GM03348 (cell line): ENCODE measurements around the gene YAP1.

ENCODE experiments used
- DNase-seq: peaks from one replicate; pipeline ENCODE4 v3.0.0; 2012; ENCODE audit warnings: low spot score

Gene YAP1

DNA sequence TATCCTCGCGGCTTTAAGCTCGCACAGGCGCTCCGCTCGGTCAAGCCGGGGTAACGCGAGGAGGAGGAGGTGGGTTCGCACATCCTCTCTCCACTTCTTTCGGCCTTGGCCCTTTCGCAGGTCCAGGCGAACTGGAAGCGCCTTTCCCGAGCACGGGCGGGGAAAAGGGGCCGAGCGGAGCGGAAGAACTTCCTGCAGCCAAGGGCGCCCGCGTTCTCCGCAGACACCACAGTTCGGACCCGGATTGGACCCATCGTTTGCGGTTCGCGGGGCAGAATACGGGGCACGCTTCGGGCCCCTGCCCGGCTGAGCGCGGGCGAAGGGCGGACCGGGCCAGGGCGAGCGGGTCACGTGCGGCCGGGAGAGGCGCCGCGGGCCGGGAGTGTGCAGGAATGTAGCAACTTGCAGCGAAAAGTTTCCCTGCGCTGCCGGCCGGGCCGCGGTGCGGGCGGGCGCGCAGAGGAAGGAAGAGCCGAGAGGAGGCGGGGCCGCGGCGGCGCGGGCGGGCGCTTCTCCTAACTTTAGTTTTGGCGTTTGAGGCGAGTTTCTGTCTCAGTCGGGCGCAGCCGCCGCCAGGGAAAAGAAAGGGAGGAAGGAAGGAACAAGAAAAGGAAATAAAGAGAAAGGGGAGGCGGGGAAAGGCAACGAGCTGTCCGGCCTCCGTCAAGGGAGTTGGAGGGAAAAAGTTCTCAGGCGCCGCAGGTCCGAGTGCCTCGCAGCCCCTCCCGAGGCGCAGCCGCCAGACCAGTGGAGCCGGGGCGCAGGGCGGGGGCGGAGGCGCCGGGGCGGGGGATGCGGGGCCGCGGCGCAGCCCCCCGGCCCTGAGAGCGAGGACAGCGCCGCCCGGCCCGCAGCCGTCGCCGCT lies at the start of gene YAP1:
TSS of gene YAP1 (plus strand) at position 552 of the 865 bp plus-strand sequence. CDS start 402 bp downstream, outside the sequence.
- peak; percentile 93 for DNase-seq

DNA sequence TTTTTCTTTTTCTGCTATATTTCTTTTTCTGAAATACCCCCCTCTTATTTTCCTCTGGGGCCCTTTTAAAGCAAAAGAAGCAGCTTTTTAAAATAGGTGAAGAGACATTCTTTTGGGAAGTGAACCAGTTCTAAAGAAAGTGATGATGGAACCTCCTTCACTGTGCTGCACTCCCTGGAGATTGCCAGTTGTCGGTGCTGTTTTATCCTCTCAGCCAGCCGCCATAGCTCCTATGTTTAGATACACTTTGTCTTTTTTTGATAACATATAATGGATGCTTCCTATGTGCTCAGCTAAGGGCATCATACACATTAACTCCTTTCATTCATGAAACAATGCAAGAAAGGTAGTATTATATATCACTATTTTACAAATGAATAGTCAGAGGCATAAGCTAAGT lies 49.0 kb upstream of the YAP1 start:
- no peak for DNase-seq

DNA sequence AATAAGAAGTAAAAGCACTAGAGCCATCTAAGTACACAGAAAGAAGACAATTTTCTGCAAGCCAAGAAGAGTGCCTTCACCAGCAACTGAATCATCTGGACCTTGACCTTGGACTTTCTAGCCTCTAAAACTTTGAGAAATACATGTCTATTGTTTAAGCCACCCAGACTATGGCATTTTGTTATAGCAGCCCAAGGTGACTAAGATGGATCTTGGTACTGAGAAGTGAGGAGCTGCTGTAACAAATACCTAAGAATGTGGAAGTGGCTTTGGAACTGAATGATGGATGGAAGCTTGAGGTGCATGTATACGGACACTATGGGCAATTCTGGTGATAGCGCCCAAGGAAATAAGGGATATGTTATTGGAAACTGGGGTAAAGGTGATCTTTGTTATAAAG lies 48.1 kb upstream of the YAP1 start:
- DNase-seq = no peak

DNA sequence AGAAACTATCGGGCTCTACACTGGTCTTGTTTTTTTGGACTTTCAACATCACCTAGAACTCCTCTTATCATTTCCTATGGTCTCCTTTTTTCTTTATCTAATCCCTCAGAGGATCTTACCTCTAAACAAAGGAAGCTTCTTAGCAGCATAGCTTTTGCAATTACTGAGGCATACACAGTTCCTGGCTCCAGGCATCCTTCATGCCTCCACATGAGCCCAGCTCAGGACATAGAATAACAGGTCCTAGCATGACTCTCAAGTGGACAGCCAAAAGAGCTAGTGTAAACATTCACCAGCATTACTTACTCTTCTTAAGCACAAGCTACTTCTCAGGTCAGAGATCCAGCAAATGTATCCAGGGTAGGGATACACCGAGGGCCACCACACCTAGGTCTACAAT lies 45.9 kb upstream of the YAP1 start:
- DNase-seq = no peak

DNA sequence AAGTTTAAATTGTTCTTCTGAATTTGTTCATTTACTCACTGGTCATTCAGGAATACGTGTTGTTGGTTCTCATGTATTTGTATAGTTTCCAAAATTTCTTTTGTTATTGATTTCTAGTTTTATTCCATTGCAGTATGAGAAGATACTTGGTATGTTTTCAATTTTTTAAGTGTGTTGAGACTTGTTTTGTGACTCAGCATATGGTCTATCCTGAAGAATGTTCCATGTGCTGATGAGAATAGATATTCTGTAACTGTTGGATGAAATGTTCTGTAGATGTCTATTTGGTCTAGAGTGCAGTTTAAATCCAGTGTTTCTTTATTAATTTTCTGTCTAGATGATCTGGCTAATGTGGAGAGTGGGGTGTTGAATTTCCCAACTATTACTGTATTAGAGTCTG lies 39.5 kb upstream of the YAP1 start:
- DNase-seq = no peak

DNA sequence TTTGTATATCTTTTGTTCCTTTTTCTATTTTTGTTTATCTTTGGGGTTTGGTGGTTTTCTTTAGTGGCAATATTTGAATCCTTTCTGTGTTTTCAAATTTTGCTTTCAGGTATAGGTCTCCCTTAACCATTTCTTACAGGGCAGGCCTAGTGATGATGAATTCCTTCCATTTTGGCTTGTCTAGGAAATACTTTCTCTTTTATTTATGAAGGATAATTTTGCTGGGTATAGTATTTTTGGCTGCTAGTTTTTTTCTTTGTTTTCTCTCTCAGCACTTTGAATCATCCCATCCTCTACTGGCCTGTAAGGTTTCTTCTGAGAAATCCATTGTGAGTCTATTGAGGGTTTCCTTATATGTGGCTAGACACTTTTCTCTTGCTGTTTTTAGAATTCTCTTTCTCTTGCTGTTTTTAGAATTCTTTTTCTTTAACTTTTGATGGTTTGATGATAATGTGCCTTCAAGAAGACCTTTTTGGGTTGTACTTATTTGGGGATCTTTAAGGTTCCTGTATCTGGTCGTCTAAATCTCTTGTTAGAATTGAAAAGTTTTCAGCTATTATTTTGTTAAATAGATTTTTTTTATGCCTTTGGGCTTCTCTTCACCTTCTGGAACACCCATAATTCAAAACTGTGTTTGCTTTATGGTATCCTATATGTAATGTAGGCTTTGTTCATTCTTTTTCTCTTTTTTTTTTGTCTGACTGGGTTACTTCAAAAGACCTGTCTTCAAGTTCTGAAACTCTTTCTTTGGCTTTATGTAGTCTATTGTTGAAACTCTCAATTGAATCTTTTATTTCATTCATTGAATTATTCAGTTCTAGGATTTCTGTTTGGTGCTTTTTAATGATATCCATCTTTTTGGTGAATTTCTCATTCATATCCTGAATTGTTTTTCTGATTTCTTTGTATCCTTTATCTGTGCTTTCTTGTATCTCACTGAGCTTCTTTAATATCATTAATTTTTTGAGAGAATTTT lies 38.5 kb upstream of the YAP1 start:
- DNase-seq = no peak

DNA sequence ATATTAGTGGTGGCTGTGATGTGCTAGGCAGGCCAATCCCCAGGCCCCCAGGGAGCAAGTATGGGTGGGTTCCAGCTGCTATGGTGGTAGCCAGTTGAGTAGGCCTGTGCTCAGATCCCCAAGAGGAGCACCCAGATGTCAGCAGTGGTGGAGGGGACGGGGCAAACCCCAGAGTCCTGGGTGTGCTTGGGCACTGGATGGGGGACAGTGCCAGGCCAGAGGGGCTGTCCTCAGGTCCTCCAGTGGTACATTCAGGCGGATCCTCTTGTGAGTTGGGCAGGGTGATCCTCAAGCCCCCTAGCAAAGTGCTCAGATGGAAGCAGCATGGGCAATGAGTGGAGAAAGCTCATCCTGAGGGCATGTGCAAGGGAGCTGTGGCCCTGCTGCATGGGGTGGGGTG lies 37.0 kb upstream of the YAP1 start:
- DNase-seq = no peak

DNA sequence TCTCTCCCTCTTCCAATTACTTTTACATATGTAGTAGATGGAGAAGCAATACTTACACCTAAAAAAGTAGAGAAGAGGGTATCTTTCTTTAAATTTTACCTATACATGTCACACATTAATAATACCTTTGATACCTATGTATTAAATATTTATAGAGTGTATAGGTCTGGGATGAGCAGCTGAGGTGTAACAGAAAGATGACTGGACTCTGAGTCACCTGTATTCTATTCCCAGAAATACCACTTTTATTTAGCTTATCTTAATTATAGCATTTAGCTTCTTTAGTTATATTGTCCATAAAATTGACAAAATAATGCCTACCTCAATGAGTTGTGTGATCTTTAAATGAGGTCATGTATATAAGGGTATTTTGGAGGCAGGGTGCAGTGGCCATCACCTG lies 30.6 kb upstream of the YAP1 start:
- DNase-seq = no peak

DNA sequence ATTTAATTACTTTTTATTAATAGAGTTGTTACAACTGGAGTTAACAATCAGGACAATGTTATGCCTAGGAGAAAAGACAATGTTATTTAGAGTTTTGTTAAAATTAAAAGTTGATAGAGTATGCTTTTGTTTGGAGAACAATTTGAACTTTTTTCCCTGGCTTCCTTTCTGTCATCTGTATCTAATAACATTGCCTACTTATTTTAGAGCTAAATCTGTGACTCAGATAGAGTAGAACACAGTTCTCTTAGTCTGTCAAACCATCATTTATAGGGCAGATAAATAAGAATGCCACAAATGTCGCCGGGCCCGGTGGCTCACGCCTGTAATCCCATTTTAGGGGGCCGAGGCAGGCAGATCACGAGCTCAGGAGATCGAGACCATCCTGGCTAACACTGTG lies 28.9 kb upstream of the YAP1 start:
- peak; percentile 40 for DNase-seq

DNA sequence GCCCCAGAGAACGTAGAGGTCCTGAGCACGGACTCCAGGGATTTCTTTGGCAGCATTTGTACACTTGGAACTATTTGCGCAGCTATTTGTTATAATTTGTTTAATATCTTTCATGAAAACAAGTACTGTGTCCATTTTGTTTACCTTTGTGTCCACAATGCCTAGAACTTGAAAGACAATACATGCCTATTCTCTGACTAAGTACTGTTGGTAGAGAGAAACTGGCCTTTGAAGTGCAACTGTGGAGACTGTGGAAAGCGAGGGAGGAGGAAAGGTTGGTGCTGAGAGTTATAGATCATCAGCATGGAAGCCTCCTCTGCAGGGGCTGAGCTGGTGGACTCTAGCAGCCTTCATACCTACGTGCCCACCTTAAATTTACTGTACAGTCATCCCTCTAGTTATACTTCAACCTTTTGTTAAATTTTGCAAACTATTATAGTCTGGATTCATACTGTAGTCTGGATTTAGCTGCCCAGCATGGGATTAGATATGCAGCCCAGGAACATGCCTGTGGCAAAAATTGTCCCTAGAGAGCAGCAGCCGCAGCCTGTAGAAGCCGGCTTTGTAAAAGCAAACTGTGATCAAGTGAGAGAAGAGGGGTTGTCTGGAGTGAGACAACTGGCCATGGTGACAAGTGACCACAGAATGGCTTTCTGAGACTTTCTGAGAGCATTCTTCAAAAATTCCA lies 24.2 kb upstream of the YAP1 start:
- DNase-seq = no peak

DNA sequence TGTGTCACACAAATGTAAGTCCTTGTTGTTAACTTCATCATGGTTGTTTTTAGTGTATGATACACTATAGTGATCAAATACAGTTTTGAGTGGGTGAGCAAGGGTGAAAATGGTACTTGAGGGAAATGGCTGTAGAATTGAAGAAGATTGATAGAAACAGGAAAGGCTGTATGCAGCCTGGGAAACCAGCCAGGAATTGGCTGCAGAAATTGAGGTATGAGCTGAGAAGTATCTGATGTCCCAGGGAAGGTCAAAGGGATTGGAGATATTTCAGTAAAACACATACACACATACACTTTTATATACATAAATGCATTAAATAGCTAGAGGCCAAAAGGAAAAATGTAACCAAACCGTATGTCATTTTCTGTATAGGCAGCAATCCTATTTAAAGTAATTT lies 13.1 kb upstream of the YAP1 start:
- no peak for DNase-seq

DNA sequence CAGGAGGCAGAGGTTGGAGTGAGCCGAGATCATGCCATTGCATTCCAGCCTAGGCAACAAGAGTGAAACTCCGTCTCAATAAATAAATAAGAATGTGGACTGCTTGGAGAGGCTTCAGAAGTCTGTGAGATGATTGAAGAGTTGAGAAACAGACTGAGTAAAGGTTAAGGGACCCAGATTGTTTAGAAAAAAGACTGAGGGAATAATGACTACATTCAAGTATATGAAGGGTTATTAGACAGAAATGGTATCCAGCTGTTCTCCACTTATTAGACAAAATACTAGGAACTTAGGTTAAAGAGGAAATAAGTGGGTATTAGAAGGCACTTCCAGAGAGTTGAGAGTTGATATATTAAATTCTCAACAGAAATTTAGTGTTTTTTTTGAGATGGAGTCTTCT lies 10.5 kb upstream of the YAP1 start:
- DNase-seq = no peak

DNA sequence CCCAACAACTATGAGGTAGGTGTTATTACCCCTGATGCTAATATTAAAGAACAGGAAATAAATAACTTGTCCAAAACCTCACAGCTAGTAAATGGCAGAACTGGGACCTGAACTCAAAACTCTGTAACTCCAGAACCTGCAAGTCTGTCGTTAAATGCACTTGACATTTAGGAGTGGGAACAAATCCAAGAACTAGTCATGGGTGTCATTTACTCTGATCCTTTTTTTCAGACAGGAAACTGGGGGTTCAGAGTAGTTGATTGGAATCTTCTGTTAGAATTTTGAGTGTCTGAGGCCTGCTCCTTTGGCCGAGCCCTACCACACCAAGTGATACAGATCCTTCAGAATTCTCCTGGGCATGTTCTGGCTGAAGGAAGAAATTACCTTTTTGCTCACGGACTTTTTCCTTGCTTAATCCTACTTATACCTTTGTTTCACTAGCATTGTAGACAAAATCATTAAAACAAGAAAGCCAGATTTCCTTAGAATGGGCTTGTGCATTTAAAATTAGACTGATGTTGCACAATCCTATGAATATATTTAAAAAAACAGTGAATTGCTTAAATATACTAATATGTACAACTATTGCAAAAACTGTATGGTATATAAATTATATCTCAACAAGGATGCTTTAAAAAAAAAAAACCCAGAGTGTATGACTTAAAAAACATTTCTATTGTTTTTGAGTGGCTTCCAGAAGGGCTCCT lies 1.4 kb upstream of the YAP1 start:
- DNase-seq = no peak

DNA sequence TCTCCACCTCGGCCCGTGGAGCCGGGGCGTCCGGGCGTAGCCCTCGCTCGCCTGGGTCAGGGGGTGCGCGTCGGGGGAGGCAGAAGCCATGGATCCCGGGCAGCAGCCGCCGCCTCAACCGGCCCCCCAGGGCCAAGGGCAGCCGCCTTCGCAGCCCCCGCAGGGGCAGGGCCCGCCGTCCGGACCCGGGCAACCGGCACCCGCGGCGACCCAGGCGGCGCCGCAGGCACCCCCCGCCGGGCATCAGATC lies 439 bp downstream of the YAP1 start:
- DNase-seq = no peak

DNA sequence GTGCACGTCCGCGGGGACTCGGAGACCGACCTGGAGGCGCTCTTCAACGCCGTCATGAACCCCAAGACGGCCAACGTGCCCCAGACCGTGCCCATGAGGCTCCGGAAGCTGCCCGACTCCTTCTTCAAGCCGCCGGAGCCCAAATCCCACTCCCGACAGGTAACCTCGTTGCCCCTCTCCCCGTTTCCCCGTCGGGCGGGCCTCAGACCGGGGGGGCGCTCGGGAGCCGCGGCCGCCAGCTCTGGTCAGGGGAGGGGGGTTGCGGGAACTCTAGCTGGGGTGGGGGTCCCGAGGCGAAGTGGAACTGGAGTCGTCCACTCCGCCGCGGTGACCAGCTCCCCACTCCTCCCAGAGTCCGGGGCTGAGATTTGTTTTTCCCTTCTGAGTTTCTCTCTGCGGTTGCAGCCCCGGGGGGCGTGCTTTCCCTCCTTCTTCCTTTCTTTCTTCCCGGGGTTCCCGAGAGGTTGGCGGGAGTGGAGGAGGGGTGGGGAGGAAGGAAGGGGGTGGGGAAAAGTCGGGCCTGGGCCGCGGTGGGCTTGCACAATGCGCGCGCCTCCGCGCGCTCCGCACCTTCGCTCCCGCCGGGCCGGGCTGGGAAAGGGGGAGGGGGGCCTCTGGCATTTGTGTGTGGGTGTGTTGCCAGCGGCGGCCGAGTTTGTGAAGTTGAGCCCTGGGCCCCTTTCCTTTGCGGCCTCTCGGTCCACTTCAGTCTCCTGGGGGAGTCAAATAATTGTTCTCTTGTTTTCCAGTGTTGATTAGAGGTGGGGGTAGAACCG lies 952 bp downstream of the YAP1 start:
- DNase-seq = peak; percentile 89

DNA sequence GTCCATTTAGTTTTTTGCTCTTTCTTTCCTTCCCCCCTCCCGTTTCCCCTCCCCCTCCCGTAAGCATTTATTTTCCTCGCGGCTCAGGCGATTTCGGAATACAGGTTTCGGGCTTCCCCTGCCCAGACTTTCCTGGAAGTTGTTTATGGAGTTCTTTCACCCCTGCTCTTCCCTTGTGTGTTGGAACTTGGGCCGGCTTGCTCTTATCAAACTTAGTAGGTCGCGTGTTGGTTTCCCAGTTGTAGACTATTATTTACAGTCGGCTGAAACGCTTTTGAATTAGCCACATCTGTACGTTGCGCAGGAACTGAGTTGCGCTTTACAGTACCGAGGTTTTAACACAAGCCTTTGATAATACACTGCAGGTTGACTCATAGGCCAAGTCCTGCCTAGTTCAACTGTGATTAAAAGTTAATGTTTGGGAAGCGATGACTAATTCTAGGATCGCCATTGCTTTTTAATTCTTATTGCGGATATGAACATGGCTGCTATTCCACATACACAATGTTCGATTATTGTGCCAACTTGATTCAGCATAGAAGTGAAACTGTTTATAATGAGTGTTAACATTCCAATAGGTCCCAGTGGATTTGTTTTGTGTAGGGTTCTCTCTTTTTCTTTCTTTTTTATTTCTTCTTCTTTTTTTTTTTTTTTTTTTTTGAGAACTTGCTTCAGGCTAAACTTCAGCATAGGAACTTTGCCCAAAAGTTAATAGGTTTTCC lies 1.7 kb downstream of the YAP1 start:
- DNase-seq = peak; percentile 58

DNA sequence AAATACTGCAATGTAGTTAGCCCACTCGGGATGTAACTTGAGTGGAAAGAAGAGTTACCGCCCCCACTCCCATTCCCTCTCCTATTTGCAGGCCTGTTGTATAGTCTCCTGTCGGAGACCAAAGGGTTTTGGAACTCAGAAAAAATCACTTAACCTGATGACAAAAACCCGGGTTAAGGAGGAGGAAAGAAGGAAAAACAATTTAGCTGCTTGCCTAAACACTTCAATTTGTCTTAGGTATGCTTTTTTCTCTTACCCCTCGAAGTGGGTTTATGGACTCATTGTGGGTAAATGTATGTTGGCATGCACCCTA lies 2.2 kb downstream of the YAP1 start:
- peak; percentile 15 for DNase-seq

DNA sequence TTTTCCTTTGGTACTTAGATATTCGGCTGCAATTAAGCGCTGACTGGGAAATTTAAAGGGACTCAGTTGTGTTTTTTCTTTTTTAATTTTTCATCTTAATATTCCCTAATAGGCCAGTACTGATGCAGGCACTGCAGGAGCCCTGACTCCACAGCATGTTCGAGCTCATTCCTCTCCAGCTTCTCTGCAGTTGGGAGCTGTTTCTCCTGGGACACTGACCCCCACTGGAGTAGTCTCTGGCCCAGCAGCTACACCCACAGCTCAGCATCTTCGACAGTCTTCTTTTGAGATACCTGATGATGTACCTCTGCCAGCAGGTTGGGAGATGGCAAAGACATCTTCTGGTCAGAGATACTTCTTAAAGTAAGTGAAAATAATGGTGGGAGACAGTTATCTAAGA lies 3.8 kb downstream of the YAP1 start:
- DNase-seq = no peak

DNA sequence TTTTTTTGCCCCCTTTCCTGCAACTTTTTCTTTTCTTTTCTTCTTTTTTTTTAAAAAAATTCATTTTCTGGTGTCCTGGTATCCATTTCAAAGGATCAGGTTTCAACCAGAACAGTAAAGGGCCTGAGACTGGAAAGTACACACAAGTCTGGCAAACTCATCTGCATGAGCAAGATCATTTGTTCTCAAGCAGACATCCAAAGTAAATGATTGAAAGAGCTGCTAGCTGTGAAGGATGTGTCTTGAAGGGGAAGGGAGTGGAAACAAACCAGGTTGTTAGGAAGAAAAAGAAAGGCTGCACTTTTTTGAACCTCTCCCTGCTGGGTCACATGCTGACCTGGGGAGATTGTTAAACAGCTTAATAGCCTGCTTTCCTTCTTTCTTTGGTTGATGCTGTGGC lies 5.3 kb downstream of the YAP1 start:
- no peak for DNase-seq

DNA sequence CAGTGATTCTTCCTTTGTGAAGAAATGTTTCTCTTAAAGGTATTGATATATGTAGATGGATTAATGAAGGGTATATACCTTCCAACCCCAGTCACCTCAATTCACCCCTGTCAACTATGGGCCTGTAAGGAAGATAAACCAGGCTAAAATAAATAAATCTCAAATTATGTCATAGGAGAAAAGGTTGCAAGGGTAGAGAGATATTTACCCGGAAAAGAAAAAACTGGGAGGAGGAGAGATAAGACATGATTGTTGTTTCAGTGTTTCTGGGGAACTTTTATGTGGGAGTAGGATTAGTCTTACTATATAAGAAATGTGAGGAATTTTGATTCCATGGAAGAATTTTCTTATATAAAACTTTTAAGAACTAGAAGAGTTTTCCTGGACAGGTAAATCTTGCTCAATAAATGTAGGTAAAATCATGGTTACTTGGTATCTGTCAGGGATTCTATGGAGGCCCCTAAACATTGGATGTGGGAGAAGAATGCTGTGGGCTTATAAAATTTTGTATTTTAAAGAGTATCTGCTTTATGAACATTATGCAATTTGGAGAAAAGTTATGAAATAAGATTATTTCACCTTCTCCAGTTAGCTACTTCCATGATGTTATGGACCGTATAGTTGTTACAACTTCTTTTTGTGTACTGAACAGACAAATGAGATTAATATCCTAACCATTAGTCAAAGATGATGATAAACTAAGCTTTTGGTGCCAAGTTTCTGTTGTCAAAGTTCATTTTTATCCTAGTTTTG lies 6.4 kb downstream of the YAP1 start:
- no peak for DNase-seq
